Tibial nerve (tissue), 3 donors: Measurements from ENCODE around the gene FALEC.

Experiments
- POLR2A ChIP-seq, 2 donors: fragments of 450-650 bp; IDR thresholded peaks; one replicate each; pipeline ENCODE4 v1.6.1; 2017; ENCODE audit warnings: antibody characterized with exemption in 2 of 2, mild to moderate bottlenecking in 2 of 2, moderate library complexity in 2 of 2
- TF ChIP-seq, protein P1 (sequence below), 5 experiments: fragments of 200-600 bp in 3 of 5; fragments of 450-650 bp in 2 of 5; sonication (generic) in 3 of 5; IDR thresholded peaks; one replicate each; pipeline ENCODE4 v1.5.1; 2016 to 2019; ENCODE audit warnings: antibody characterized with exemption in 5 of 5, mild to moderate bottlenecking in 3 of 5, moderate library complexity in 2 of 5

DNA sequence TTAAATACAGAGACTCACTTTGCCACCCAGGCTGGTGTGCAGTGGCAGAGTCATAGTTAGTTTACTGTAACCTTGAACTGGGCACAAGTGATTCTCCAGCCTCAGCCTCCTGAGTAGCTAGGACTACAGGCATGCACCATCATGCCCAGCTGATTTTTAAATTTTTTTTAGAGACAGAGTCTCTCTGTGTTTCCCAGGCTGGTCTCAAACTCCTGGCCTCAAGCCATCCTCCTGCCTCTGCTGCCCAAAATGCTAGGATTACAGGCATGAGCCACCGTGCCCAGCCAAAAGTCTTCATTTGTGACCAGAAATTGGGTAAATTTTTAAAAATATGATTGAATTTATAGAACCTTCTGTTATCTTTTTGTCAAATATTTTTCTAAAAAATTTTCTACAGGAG lies 46.3 kb upstream of the FALEC start:
- TF ChIP-seq, protein P1, sequence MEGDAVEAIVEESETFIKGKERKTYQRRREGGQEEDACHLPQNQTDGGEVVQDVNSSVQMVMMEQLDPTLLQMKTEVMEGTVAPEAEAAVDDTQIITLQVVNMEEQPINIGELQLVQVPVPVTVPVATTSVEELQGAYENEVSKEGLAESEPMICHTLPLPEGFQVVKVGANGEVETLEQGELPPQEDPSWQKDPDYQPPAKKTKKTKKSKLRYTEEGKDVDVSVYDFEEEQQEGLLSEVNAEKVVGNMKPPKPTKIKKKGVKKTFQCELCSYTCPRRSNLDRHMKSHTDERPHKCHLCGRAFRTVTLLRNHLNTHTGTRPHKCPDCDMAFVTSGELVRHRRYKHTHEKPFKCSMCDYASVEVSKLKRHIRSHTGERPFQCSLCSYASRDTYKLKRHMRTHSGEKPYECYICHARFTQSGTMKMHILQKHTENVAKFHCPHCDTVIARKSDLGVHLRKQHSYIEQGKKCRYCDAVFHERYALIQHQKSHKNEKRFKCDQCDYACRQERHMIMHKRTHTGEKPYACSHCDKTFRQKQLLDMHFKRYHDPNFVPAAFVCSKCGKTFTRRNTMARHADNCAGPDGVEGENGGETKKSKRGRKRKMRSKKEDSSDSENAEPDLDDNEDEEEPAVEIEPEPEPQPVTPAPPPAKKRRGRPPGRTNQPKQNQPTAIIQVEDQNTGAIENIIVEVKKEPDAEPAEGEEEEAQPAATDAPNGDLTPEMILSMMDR (IDR thresholded peaks at IDR 0.05), result no peak
- TF ChIP-seq POLR2A (IDR thresholded peaks at IDR 0.05), result no peak
